RWPE2 (cell line): ENCODE results near the gene PIP5K1B.
"Not testable (repeated sequence)": the region's sequence is repeated elsewhere in the genome, so short reads cannot be mapped to it uniquely, and the experiment has no call there.

Experiments used
- ATAC-seq: fragments of 200-7000 bp; cut with Tn5 transposase; 3 replicates; pipeline ENCODE4 v1.9.1; 2021; ENCODE audit warnings: low read depth
- DNase-seq: peaks from one replicate; pipeline ENCODE4 v3.0.0-alpha.2; 2020; ENCODE audit warnings: low spot score
- H3K27ac ChIP-seq: fragments of 450-650 bp; 2 replicates; pipeline ENCODE4 v1.5.1; 2017; ENCODE audit warnings: mild to moderate bottlenecking; ENCODE audit not compliant: poor library complexity, severe bottlenecking
- H3K27me3 ChIP-seq: fragments of 250-450 bp; sonication (Bioruptor Pico); 2 replicates; pipeline ENCODE4 v1.5.1; 2021; ENCODE audit warnings: mild to moderate bottlenecking, moderate library complexity; ENCODE audit not compliant: insufficient read depth, poor library complexity, severe bottlenecking
- H3K36me3 ChIP-seq: fragments of 250-450 bp; sonication (Bioruptor Pico); 2 replicates; pipeline ENCODE4 v1.5.1; 2020; ENCODE audit warnings: low read depth, mild to moderate bottlenecking, moderate library complexity
- H3K4me1 ChIP-seq: fragments of 250-450 bp; sonication (Bioruptor Pico); 2 replicates; pipeline ENCODE4 v1.5.1; 2021; ENCODE audit warnings: mild to moderate bottlenecking, moderate library complexity; ENCODE audit not compliant: insufficient read depth, poor library complexity, severe bottlenecking
- H3K4me3 ChIP-seq: fragments of 250-450 bp; sonication (Bioruptor Pico); 2 replicates; pipeline ENCODE4 v1.5.1; 2021; ENCODE audit warnings: mild to moderate bottlenecking, moderate library complexity; ENCODE audit not compliant: severe bottlenecking
- H3K9me3 ChIP-seq: fragments of 250-450 bp; sonication (Bioruptor Pico); 2 replicates; pipeline ENCODE4 v1.5.1; 2021; ENCODE audit warnings: mild to moderate bottlenecking, moderate library complexity; ENCODE audit not compliant: severe bottlenecking
- CTCF ChIP-seq: fragments of 450-650 bp; IDR thresholded peaks from one replicate; pipeline ENCODE4 v1.5.1; 2017; ENCODE audit warnings: mild to moderate bottlenecking, moderate library complexity; ENCODE audit not compliant: poor library complexity, severe bottlenecking

PIP5K1B gene

GRCh38 chr9:69046723-69047122, 341.7 kb downstream of the PIP5K1B start:
- ATAC-seq (no peak), DNase-seq (no peak)
- no peak for TF ChIP-seq CTCF
- H3K4me1 ChIP-seq = no peaks in the 10 kb centered on the region
- no peak overlapping the region for H3K27ac ChIP-seq
- peaks cover 25% of the 10 kb centered on the region for H3K36me3 ChIP-seq
- no peak overlapping the region for H3K4me3 ChIP-seq
- no peaks in the 10 kb centered on the region for H3K27me3 ChIP-seq
- H3K9me3 ChIP-seq = no peaks in the 10 kb centered on the region

- no peak overlapping the region for H3K4me3 ChIP-seq
- H3K27ac ChIP-seq = no peak overlapping the region
- H3K36me3 ChIP-seq = peaks cover 25% of the 10 kb centered on the region
- no peaks in the 10 kb centered on the region for H3K4me1 ChIP-seq
- H3K9me3 ChIP-seq = no peaks in the 10 kb centered on the region
- no peak for TF ChIP-seq CTCF
- DNase-seq (no peak), ATAC-seq (no peak)
- no peaks in the 10 kb centered on the region for H3K27me3 ChIP-seq
Observed at GRCh38 chr9:69047371-69047770, 342.3 kb downstream of the PIP5K1B start.

- no peak for ATAC-seq
- Histone ChIP-seq H3K36me3 (peaks cover 25% of the 10 kb centered on the region), H3K9me3 (no peaks in the 10 kb centered on the region), H3K4me1 (no peaks in the 10 kb centered on the region), H3K27me3 (no peaks in the 10 kb centered on the region), H3K27ac (no peak overlapping the region), H3K4me3 (no peak overlapping the region)
- TF ChIP-seq CTCF = no peak
- DNase-seq = no peak
Observed at GRCh38 chr9:69049094-69049493, 344.1 kb downstream of the PIP5K1B start.

GRCh38 chr9:69050936-69051335, 345.9 kb downstream of the PIP5K1B start:
- H3K9me3 ChIP-seq, H3K27ac ChIP-seq, H3K4me1 ChIP-seq, ATAC-seq, DNase-seq, H3K4me3 ChIP-seq, H3K27me3 ChIP-seq: not testable (repeated sequence)
- H3K36me3 ChIP-seq = peaks cover 25% of the 10 kb centered on the region

GRCh38 chr9:69054989-69055388, 349.9 kb downstream of the PIP5K1B start:
- no peaks in the 10 kb centered on the region for H3K27me3 ChIP-seq
- no peak overlapping the region for H3K27ac ChIP-seq
- no peak overlapping the region for H3K4me3 ChIP-seq
- peaks cover 16% of the 10 kb centered on the region for H3K36me3 ChIP-seq
- DNase-seq = no peak
- ATAC-seq = no peak
- H3K4me1 ChIP-seq = no peaks in the 10 kb centered on the region
- no peak for TF ChIP-seq CTCF
- no peaks in the 10 kb centered on the region for H3K9me3 ChIP-seq
